Body of pancreas (tissue), 4 donors: ENCODE data around the gene PGLYRP2.

Source experiments
- CTCF ChIP-seq, 7 experiments: fragments of 450-650 bp in 4 of 7; fragments of 200-600 bp in 3 of 7; sonication (generic) in 3 of 7; IDR thresholded peaks; one replicate each; pipeline ENCODE4 v1.5.1; 2016 to 2019; ENCODE audit warnings: antibody characterized with exemption in 7 of 7
- POLR2A ChIP-seq, 3 donors: fragments of 450-650 bp; IDR thresholded peaks; one replicate each; pipeline ENCODE4 v1.6.1; 2016; ENCODE audit warnings: antibody characterized with exemption in 3 of 3, mild to moderate bottlenecking in 2 of 3

- TF ChIP-seq CTCF (IDR thresholded peaks at IDR 0.05) (no peak), POLR2A (IDR thresholded peaks at IDR 0.05) (no peak)
Measured at GRCh38 chr19:15422296-15423075, 56.8 kb downstream of the PGLYRP2 start.
